HUES48 (cell line): ENCODE data around the gene DNALI1.
"Not testable (repeated sequence)": the region's sequence is repeated elsewhere in the genome, so short reads cannot be mapped to it uniquely, and the experiment has no call there.

ENCODE experiments used
- H3K27ac ChIP-seq: one replicate; pipeline ENCODE4 v1.7.0; 2013; ENCODE audit warnings: low read depth, low read length, inconsistent platforms
- H3K27me3 ChIP-seq: 2 replicates; pipeline ENCODE4 v1.6.1; 2013; ENCODE audit warnings: mild to moderate bottlenecking, low read length; ENCODE audit not compliant: control insufficient read depth, insufficient read depth
- H3K36me3 ChIP-seq: 2 replicates; pipeline ENCODE4 v1.6.1; 2013; ENCODE audit warnings: low read length; ENCODE audit not compliant: control insufficient read depth, insufficient read depth
- H3K4me1 ChIP-seq: 2 replicates; pipeline ENCODE4 v1.6.1; 2013; ENCODE audit warnings: mild to moderate bottlenecking, low read length; ENCODE audit not compliant: control insufficient read depth, insufficient read depth
- H3K4me3 ChIP-seq: 2 replicates; pipeline ENCODE4 v1.5.1; 2013; ENCODE audit warnings: mild to moderate bottlenecking, low read depth, low read length
- H3K9ac ChIP-seq: 2 replicates; pipeline ENCODE4 v1.6.1; 2013; ENCODE audit warnings: mild to moderate bottlenecking, low read depth, low read length, moderate library complexity
- H3K9me3 ChIP-seq: 2 replicates; pipeline ENCODE4 v1.6.1; 2013; ENCODE audit warnings: low read length; ENCODE audit not compliant: control insufficient read depth, insufficient read depth

Gene DNALI1

DNA sequence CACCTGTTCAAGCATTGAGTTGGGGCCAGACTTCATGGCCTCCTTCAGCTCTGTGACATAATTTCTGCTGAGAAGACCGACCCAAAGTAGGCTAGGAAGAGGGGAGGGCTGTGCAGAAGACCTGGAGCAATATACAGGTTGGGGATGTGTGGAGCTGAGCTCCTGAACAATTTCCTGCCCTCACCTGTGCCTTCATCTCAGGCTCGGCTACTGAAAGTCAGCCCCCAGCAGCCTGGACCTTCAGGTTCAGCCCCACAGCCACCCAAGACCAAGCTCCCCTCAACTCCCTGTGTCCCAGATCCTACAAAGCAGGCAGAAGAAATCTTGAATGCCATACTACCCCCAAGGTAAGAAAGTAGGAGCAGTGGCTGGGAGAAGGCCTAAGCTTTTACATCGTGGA, 662 bp downstream of the DNALI1 start:
- H3K4me3 ChIP-seq, result peak overlapping the region; percentile 53; the same call in 1 of the 2 replicates
- peaks cover 12% of the 10 kb centered on the region for H3K4me1 ChIP-seq
- no peak overlapping the region for H3K9ac ChIP-seq
- no peaks in the 10 kb centered on the region; the same call in 1 of the 2 replicates for H3K9me3 ChIP-seq
- peaks cover 3% of the 10 kb centered on the region for H3K36me3 ChIP-seq
- H3K27ac ChIP-seq, result no peak overlapping the region
- no peaks in the 10 kb centered on the region for H3K27me3 ChIP-seq

DNA sequence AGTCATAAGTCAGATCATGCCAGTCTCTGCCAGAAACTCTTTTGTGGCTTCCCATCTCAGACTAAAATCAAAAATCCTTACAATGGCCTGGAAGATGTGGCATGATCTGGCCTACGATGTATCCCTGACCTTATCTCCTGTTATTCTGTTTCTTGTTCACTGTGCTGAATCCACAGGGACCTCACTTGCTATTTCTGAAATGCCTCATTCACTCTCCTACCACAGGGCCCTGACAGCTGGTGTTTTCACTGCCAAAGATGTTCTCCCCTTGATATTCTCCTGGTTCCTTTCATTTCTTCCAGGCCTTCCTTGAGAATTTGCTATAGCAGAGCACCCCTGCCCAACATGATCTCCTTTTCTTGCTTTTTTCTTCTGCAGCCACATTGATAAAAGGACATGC, 1.7 kb downstream of the DNALI1 start:
- no peaks in the 10 kb centered on the region for H3K27me3 ChIP-seq
- H3K4me3 ChIP-seq, result no peak overlapping the region
- H3K36me3 ChIP-seq, result no peaks in the 10 kb centered on the region
- H3K4me1 ChIP-seq, result 0 out of 2 replicates have a peak, but pooled peaks cover 4% of the 10 kb centered on the region
- no peak overlapping the region for H3K27ac ChIP-seq
- no peak overlapping the region for H3K9ac ChIP-seq
- no peaks in the 10 kb centered on the region; the same call in 1 of the 2 replicates for H3K9me3 ChIP-seq

DNA sequence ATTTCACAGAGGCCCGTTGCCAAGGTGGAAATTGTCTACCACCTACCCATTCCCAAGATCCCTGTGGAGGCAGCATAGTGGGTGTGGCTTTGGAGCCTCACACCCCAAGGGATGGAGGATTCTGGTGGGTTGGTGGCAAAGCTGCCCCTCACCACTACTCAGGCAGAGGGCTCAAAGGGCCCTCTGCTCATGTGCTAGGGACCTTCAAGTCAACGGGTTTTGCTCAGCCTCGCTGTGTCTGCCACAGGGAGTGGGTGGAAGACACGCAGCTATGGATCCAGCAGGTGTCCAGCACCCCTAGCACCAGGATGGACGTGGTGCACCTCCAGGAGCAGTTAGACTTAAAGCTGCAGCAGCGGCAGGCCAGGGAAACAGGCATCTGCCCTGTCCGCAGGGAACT, 2.3 kb downstream of the DNALI1 start:
- H3K4me3 ChIP-seq, result no peak overlapping the region
- no peaks in the 10 kb centered on the region for H3K27me3 ChIP-seq
- H3K36me3 ChIP-seq, result no peaks in the 10 kb centered on the region
- H3K9ac ChIP-seq, result no peak overlapping the region
- H3K9me3 ChIP-seq, result no peaks in the 10 kb centered on the region; the same call in 1 of the 2 replicates
- H3K27ac ChIP-seq, result no peak overlapping the region
- 0 out of 2 replicates have a peak, but pooled peaks cover 4% of the 10 kb centered on the region for H3K4me1 ChIP-seq

DNA sequence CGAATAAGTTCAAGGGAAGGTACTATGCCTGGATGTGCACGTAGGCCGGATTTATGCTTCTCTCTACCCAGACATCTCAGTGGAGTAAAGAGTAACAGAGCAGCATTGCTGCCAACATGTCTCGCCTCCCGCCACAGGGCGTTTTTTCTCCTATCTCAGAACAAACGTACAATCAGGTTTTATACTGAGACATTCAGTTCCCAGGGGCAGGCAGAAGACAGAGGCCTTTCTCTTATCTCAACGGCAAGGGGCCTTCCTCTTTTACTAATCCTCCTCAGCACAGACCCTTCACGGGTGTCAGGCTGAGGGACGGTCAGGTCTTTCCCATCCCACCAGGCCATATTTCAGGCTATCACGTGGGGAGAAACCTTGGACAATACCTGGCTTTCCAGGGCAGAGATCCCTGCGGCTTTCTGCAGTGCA, 3.2 kb downstream of the DNALI1 start:
- not testable (repeated sequence) for H3K4me1 ChIP-seq, H3K9ac ChIP-seq, H3K27me3 ChIP-seq, H3K27ac ChIP-seq, H3K36me3 ChIP-seq, H3K4me3 ChIP-seq, H3K9me3 ChIP-seq

- H3K4me3 ChIP-seq, result no peak overlapping the region
- H3K36me3 ChIP-seq, result peaks cover 11% of the 10 kb centered on the region
- H3K27me3 ChIP-seq, result no peaks in the 10 kb centered on the region
- 0 out of 2 replicates have a peak, but pooled peaks cover 4% of the 10 kb centered on the region for H3K4me1 ChIP-seq
- H3K27ac ChIP-seq, result no peak overlapping the region
- H3K9ac ChIP-seq, result no peak overlapping the region
- no peaks in the 10 kb centered on the region for H3K9me3 ChIP-seq
Observed at GRCh38 chr1:37560401-37561132, 3.8 kb downstream of the DNALI1 start.

GRCh38 chr1:37561133-37562132, 4.7 kb downstream of the DNALI1 start:
- Histone ChIP-seq H3K9me3 (no peaks in the 10 kb centered on the region), H3K27me3 (no peaks in the 10 kb centered on the region), H3K4me1 (0 out of 2 replicates have a peak, but pooled peaks cover 4% of the 10 kb centered on the region), H3K4me3 (no peak overlapping the region), H3K9ac (no peak overlapping the region), H3K27ac (no peak overlapping the region), H3K36me3 (peaks cover 19% of the 10 kb centered on the region)

DNA sequence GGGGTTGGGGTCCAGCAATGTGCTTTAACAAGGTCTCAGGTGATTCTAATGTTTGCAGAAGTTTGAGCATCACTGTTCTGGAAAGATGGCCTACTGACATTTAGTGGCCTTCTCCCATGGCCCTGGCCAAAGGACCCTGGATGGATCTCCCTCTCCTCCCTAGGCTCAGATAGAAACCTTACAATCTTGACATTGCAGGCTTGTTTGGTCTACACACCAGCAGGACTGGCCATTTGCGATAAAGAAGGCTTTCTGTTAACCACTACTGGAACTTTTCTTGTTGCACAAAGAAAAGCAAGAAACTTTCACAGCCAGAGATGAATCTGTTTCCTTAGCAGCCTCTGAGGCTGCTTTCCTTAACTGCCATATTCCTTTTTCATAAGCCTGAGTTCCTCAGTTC, 6.2 kb downstream of the DNALI1 start:
- no peaks in the 10 kb centered on the region for H3K9me3 ChIP-seq
- H3K36me3 ChIP-seq, result peaks cover 35% of the 10 kb centered on the region
- H3K27ac ChIP-seq, result no peak overlapping the region
- no peak overlapping the region for H3K4me3 ChIP-seq
- no peaks in the 10 kb centered on the region for H3K27me3 ChIP-seq
- H3K4me1 ChIP-seq, result no peaks in the 10 kb centered on the region
- no peak overlapping the region for H3K9ac ChIP-seq

DNA sequence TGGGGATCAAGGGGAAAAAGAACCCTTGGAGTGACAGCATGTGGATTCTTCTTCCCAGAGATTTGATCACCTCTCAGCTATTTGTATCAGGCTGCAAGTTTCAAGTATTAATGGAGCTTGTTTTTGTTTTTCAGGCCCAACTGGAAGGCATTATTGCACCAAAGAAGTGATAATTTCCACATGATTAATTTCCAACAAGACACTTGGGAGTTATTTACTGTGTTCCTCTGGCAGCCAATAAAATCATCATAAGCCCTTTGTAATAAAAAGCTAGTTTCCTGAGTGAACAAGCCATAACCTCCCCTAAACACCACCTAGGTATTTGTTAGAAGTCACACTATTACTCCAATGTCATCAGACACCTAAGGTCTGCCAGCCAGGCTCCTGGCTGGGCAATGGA, 8.2 kb downstream of the DNALI1 start:
- no peak overlapping the region for H3K4me3 ChIP-seq
- H3K4me1 ChIP-seq, result no peaks in the 10 kb centered on the region
- peaks cover 54% of the 10 kb centered on the region for H3K36me3 ChIP-seq
- H3K27me3 ChIP-seq, result no peaks in the 10 kb centered on the region
- H3K9ac ChIP-seq, result no peak overlapping the region
- no peaks in the 10 kb centered on the region for H3K9me3 ChIP-seq
- no peak overlapping the region for H3K27ac ChIP-seq

- H3K4me3 ChIP-seq, result no peak overlapping the region
- no peak overlapping the region for H3K27ac ChIP-seq
- no peaks in the 10 kb centered on the region for H3K4me1 ChIP-seq
- H3K9ac ChIP-seq, result no peak overlapping the region
- peaks cover 73% of the 10 kb centered on the region for H3K36me3 ChIP-seq
- no peaks in the 10 kb centered on the region for H3K9me3 ChIP-seq
- no peaks in the 10 kb centered on the region for H3K27me3 ChIP-seq
Observed at GRCh38 chr1:37567023-37567422, 10.3 kb downstream of the DNALI1 start.

GRCh38 chr1:37570528-37571334, 14.0 kb downstream of the DNALI1 start:
- no peaks in the 10 kb centered on the region for H3K9me3 ChIP-seq

More at GRCh38 chr1:37570528-37571334, 14.0 kb downstream of the DNALI1 start:
- Histone ChIP-seq H3K4me1 (no peaks in the 10 kb centered on the region), H3K9ac (no peak overlapping the region), H3K4me3 (no peak overlapping the region), H3K36me3 (peaks cover 97% of the 10 kb centered on the region), H3K27me3 (no peaks in the 10 kb centered on the region), H3K27ac (no peak overlapping the region)
